NCI-H187 (cell line): ENCODE data around the gene TMPRSS13.

ENCODE experiments used
- DNase-seq, 2 experiments: peaks; one replicate each; lab custom pipeline; 2025; lab: John Stamatoyannopoulos, UW

TMPRSS13 gene

DNA sequence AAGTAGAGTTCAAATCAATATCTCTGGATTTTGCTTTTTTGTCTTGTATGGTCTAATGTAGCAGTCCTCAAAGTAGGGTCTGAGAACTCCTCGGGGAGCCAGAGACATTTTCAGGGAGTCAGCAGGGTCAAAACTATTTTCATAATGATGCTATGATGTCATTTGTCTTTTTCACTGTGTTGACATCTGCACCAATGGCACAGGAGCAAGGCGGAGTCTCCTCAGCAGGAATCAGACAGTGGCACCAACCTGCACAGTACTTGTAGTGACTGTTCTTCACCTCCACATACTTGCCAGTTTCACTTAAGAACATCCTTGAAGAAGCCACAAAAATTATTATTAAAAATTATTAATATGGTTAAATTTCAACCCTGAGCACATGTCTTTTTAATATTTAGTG is 37.8 kb downstream of the TMPRSS13 start:
- DNase-seq: no peak

DNA sequence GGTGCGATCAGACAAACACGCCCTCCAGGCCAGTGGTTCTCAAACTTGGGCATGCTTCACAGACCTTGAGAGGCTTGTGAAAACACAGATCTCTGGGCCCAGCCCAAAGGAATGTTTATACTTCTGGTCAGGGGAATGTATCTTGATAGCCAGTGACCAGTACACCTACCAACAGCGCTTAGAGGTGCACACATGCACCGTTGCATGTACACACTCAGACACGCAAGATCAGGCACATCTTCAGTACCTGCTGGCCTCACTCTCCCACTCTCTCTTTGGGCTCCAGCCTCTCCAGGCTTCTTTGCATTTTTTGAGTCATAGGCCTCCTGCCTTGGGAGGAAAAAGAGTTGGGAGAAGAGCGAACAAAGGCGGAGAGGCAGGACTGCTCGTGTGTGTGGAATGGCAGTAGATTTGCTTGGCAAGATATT is 41.0 kb downstream of the TMPRSS13 start:
- DNase-seq: no peak

DNA sequence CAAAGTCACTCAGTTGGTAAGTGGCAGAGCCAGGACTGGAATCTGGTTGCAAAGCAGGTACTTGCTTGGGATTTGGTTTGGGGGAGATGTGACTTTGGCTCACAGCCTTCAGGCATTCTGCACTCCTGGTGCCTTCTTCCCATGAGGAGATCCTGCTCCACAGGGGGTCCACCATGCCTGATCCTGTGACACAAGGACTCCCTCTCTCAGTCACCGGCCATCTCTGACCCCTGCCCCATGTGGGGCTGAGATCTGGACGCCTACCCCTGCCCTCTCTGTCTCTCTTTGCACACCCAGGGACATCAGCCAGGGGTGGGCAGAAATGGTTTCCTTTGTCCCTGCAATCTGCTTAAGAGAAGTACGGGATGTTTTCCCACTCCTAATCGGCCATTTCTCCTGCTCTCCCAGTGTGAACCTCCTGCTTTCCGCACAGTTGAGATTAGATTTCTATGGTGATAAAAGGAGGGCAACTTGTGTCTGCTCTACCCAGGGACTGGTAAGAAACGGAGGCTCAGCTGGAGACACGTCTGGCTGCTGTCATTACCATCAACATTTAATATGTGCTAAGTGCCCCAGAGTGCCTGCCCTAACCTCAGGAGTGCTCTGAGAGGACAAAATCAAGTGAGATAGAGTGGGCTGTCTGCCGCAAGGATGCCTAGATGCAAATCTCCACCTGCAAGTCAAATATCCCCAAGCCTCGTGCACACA is 41.6 kb downstream of the TMPRSS13 start:
- DNase-seq: peak; percentile 76 to 91

DNA sequence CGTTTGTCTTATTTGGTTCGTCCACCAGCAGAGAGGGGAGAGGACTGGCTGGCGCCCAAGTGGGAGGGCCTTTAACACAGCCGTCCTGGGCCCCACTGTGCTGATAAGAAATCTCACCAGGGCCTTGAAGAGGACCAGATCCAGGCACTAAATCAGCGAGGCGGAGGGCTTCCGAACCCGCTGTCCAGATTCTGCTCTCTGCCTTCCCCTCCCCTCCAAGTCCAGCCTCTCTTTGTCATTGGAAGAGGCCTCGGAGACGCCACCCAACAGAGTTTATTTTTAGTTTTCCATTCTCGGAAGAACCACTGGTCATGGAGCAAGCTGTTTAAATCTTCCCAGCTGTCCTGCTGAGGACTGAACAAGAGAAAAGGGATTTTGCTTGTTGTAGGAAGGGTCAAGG is 43.4 kb downstream of the TMPRSS13 start:
- DNase-seq: no peak

DNA sequence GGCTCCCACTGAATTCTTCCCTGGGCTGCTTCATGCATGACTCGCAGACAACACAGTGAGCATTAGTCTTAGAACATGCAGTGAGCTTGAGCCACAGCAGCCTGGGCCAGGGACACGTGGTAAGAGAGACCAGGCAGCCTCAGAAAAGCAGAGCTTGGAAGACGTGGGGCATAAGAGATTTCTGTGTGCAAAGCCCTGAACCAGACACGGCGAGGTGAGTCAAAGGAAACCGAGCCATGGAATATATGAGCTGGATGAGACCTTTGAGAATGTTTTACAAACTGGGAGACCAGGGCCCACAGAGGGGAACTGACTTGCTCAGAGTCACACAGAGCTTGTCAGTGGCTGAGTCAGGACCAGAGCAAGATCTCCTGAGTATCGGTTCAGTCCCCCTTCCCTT is 44.2 kb downstream of the TMPRSS13 start:
- no peak for DNase-seq

DNA sequence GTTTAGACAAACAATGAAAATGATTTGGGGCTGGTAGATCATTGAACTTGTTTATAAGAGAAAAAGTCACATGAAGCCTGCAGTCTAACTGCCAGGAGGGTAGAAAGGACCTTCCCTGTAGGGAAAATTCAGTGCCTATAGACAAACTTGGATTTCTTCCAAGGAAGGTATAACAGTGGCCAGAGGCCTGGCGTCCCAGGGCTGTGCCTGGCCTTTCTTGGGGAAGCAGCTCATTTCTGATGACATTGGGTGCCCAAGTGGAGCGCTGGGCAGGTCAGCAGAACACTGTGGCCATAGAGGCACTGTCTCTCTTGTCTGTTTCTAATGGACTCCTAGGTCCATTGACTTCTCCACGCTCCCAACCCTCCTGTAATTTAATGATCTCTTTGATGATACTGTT is 46.1 kb downstream of the TMPRSS13 start:
- no peak for DNase-seq

DNA sequence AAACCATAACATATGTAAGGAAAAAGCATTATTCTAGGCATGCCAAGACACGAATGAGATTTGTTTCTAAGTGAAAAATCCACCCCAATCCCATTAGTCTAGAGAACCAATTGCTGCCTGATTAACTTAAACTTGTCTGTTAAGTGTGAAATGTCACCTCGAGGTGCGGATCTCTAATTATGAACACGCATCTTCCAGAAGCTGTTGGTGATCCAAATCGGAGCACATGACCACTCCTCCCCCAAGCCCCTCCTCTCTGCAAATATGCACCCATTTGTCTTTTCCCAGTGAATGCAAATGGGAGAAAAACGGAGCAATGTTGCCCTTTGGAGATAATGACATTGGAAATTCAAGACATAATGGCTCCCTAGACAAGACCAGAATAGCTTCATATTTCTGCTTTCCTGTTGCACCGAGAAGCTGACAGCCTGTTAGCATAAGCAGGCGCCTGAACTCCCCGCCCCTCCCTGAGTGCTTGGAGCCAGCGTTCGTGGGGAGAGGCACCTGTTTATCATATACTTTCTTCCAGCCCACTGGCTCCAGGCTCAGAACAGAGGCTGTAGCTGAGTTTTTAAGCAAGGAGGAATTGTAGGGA is 46.8 kb downstream of the TMPRSS13 start:
- peak in 1 of 2 experiments; percentile 22 for DNase-seq

DNA sequence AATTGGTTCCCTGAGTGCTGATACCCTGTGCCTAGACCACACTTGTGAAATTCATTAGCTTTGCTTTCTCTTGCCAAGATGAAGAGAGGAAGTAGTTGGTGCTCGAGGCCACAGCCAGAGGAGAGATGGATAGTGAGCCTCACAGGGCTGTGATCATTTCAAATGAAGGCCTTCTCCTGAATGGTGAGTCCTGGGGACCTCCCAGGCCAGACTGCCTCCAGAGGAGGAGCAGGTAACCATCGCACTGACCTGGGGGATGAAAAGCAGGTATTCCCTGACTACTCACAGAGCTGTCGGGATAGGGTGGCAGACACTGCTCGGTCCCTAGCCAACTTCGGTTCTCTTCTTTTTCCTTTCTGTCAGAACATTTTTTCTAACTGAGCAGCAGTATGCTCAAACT is 48.0 kb downstream of the TMPRSS13 start:
- no peak for DNase-seq

DNA sequence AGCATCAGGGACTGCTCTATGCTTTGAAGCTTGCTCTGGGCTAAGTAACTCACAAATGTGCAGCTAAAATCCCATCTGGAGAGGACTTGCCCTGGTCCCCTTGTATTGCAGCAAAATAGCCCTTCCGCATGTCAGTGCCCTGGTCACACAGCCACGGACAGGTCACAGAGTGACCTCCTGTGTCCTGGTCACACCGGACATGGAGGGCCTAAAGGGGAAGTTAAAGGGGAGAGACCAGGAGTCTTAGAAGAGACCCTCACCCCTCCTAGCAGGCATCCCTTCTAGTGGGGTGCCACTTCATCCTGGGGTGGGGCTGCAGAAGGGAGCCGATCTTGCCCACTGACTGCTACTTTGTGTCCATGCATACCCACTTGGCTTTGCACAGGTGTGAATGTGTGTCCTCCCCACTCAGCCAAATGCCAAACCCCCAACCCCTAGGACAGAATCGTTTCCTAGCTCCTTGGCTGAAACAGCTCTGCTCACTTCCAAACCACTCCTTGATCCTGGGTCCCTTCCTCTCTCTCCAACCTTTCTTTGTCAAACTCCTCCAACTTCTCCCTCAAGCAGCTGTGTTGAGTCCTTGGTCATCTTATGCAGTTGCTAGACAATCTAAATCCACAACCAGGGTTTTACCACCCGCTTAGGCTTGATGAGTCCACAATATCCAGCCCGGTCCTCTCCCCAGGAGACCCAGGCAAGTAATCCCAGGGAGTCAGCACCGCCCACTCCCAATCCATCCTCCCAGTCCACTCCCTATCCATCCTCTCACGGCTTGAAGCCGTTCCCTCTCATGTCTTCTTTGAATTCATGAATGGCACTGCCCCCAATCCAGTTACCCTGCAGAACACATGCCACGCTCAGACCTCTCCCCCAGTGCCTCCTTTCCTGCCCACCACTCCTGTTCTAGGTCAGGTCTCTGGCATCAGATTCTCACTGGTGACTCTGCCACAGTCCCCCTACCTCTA is 49.4 kb downstream of the TMPRSS13 start:
- no peak for DNase-seq

DNA sequence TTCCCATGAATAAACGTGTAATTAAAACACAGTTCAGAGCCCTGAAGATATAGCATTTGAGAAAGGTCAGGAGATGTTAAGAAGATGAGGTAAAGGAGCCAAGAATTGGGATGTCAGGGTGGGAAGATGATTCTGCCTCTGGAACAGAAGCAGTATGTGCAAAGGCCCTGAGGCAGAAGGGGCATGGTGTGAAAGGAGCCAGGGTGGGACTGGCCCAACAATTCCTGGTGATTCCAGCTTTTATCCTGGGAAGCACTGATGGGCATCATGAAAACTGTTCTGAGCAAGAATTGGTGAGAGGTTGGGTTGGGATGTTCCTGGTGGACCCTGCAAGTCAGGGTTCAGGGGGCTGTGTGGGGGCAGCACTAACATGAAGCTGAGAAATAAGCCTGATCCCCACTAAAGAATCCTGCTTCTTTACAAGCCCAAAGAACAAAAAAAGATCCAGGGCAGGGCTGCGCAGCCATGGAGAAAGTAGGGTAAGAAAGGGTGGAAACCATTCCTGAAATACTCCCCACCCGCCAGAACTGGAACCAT is 50.2 kb downstream of the TMPRSS13 start:
- DNase-seq: no peak

DNA sequence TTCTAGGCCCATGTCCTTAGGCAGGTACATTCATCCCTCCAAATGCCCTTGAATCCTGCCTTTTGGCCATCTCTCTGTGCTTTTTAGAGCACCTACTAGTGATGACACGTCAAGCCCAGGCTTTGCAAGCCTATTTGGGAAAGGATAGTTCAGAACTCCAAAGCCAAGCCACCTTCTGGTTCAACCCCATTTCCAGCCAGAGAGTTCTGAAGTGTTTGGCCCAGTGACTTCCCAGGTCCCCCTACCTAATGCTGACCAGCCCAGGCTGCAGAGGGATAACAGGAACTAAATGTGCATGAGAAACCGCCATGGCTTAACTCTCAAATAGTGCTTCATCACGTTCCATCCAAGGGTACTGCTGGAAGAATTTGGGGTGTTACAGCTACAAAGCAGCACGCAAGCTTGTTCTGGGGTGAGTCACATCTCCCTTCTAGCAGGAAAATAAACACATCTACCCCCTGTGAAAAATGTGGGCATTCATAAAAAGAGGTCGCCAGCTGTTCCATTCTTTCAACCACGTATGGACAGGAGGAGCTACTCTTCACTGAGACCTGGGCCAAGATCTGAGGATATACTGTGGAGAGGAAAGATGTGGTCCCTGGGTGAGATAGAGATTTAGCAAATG is 50.8 kb downstream of the TMPRSS13 start:
- DNase-seq: no peak

DNA sequence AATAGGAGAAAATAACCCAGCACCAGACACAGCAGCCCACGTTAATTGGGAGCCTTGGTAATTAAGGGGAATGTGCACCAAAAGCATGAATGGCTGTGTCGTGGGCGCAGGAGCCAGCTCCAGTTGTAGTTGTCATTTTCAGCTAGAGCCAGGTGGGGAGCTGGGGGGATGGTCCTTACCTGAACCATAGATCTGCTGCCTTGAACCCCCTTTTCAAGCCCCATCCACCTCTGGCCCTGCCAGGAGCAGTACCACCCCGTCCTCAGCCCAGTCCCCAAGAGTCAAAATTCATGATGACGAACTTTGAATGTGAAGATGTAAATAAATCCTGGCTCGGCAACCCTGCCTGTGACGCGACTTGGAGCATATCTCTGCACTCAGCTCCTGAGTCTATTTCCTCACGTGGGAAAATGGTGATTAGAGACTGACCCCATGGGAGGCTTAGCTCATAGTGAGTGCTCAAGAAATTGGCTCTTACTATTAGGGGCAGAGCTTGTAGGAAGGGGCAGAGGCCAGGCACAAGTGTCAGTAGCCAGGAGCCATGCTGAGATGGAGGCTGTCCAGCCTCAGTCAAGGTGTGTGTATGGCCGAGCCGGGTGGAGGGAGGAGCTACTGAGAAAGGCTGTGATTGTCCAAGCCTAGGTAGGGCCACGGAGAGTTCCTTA is 52.0 kb downstream of the TMPRSS13 start:
- DNase-seq: no peak

DNA sequence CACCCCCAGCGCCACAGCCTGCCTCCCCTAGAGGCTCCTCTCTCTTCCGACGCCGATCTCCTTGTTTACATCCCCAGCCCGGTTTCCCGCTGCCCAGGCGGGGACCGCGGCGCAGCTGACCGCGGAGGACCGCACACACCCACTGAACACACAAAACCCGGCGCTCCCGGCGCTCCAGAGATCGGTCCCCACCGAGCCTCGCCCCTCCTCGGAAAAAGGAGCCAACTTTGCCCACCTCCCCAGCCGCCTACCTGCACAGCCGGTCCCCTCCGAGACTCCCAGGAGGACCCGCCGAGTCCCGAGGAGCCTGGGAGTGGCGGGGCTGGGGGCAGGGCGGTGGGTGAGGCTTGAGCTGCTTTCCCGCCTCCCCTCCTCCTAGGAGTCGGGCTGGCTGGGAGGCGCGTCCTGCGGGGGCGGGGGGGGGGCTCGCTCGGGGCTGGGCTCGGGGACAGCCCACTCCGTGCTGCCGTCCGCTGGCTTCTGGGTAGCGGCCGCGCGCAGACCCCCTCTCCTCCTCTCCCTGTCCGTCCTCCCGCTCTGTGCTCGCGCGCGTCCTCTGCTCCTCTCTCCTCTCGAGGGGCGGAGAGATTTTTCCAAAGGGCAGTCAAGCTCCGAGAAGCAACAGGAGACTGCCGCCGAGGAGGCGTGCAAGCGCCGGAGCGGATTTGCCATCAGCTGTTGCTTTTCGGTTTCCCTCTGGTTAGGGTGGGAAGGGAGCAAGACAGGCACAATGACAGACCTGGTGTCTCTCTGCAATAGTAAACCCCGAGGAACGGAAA is 52.7 kb downstream of the TMPRSS13 start, which contains the start of gene FXYD6:
Gene FXYD6 (minus strand): TSS at position 318 of the 779 bp plus-strand sequence. CDS start 33,882 bp downstream, outside the sequence.
- DNase-seq: no peak

DNA sequence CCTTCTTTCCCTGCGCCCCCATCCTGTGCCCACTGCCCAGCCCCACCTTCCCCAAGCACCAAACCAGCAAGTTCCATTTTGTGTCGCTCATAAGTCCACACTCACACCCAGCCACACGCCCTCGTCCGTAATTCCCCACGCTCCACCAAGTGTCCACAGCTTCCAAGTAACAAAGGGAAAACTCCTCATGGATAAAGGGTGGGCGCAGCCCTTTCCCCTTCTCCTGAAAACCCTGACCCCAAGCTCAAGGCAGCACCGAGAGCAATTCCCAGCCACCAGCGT is 53.2 kb downstream of the TMPRSS13 start:
- no peak for DNase-seq

DNA sequence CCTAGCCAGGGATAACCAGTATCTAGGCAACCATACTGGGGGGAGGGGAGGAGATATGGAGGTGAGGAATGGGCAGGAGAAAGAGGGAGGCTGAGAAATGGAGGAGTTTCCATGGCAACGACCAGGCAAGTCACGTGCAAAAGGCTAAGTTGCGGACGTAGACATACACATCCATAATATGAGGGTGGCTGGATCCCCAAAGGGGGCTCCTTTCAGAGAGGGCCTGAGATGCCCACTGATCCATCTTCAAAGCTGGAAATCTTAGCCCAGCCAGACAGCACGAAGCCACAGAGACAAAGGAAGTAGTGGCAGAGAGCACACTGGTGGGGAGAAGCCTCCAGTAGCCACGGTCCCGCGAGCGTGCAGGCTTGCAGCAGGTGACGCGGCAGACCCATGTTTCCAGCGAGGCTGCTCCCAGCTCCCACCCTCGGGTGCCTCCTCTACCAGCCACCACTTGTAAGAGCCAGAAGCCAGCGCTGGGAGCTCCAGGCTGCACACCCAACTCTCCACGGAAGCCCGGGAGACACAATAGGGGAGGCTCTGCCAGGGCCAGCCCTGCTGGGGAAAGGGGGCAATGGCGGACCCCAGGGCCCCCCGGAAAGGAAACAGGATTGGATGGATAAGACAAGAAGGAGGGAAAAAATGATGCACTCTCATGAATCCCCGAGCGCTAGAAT is 53.7 kb downstream of the TMPRSS13 start:
- DNase-seq: no peak

DNA sequence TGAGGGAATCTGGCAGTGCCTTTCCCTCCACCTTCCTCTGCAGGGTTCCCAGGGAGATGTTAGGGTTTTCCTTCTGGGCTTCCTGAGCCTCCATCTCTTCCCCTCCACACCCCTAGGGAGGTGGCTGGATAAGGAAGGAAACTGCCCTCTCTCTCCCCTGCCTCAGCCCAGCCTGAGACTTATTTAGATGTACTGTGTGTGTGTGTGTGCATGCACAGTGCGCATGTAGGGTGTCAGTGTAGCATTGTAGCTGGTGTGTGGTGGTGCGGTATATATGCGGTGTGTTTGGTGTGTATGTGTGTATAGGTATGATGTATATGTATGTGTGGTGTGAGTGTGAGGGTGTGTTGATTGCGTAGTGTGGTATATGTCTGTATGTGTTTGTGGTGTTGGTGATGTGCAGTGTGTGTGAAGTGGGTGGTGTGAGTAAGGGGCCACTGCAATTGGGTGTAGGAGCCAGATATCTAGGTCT is 54.3 kb downstream of the TMPRSS13 start:
- no peak for DNase-seq

DNA sequence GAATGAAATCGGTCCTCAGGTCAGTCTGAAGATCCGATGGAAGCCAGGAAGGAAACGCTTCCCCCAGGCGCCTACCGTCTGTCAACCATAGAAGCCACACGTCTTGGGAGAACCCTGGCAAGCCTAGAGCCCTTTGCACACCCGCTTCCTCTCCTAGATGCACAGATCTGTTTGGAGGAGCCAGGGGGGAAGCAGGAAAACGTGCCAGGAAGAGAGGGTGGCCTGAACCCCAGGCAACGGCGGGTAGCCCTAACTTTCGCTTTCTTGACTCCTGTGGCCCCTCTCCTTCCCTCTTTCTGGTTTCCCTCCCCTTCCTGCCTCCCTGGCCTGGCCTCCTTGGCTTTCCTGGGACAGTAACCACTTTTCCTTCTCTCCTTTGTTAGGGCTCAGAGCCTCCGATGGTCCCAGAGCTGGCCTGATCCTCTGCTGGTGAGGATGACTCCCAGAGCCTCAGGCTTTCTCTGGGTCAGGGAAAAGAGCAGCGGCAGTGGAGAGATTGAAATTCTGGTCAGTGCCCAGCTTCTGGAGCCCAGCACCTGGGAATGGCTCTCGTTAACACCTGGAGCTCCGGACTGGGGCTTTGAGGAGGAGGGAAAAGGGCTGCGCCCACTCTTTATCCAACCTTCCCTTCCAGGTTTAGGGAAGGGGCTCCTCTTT is 54.8 kb downstream of the TMPRSS13 start:
- no peak for DNase-seq

DNA sequence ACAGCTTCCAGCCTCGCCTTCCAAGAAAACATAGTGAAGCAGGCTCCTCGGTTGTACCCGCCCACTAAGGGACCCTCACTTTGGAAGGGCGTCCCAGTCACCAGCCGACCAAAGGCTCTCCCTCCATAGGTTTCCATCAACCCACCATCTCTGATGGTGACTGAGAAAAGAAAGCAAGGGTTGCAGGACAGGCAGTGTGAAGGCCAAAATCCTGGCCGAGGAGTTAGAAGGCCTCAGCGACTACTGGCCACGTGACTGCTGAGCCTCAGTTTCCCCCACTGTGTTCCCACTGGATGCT is 55.4 kb downstream of the TMPRSS13 start:
- no peak for DNase-seq

DNA sequence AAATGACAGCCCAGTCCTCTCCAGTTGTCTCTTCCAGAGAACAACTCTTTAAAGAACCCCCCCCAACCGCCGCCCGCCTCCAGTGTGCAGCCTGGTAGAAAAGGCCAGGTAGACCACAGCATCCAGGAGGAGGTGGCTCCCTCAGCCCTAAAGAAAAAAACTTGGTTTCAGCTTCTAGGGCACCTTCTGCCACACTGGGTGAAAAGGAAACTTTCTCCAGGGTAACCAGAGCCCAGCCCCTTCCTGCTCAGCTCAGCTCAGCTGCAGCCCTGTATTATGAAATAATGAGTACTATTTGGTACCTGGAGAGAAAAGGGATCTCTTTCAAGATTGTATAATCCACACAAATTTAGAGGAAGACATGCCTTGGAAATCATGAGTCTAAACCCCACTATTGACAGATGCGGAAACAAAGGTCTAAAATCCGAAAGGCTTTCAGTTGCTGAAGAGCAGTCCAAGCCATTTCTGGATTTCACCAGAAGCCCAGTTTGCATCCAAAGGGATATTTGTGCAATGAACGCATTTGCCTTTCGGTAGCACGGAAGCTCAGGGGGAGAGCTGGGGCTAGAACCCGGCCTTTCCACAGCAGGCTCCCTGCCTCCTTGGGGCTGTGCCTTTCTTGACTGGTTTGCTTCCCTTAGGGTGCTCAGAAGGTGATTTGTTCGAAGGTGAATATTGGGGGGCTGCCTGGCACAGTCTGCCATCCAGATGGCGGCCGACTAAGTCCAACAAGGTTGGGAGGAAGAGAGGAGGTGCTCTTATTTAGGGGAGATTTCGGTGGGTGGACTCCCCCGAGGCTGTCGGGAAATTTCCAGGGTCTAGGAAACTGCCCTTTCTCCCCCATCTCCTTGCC is 56.0 kb downstream of the TMPRSS13 start:
- DNase-seq: no peak
